CD4-positive, alpha-beta T cell (primary cell): Measurements from ENCODE around the gene ERC2. TPM values are rescaled to one million over a fixed set of nuclear protein-coding genes. Genes with fewer than 3 reads are reported as not detected.

Source experiments
- ATAC-seq: fragments of 200-7000 bp; cut with Tn5 transposase; one replicate; pipeline ENCODE4 v1.10.0; 2022; ENCODE audit warnings: mild to moderate bottlenecking; ENCODE audit not compliant: poor library complexity
- CTCF ChIA-PET: fragments of 350-600 bp; sonication (Branson Sonifier 250); formaldehyde crosslinking; loops from one replicate; lab custom pipeline; 2021; ENCODE audit warnings: antibody characterized with exemption, inconsistent platforms; lab: Charles Lee
- POLR2A ChIA-PET: fragments of 350-600 bp; sonication (Branson Sonifier 250); formaldehyde crosslinking; loops from one replicate; lab custom pipeline; 2021; ENCODE audit warnings: antibody characterized with exemption, inconsistent platforms; lab: Charles Lee
- DNase-seq, 14 experiments: peaks; one replicate each; pipeline ENCODE4 v3.0.0-alpha.2; 2013 to 2020; ENCODE audit warnings: mixed read lengths in 2 of 14
- H3K27ac ChIP-seq, 2 donors: one replicate each; pipeline versions ENCODE4 v1.5.1 to v1.7.0; 2013; ENCODE audit warnings: low read length in 2 of 2, low read depth in 1 of 2, mild to moderate bottlenecking in 1 of 2
- H3K27me3 ChIP-seq, 2 experiments: 1 replicate in 1 of 2; 2 replicates in 1 of 2; pipeline versions ENCODE4 v1.6.1 to v1.7.0; 2013; ENCODE audit warnings: low read length in 2 of 2, control low read depth in 1 of 2, mild to moderate bottlenecking in 1 of 2, moderate library complexity in 1 of 2; ENCODE audit not compliant: insufficient read depth in 2 of 2, control insufficient read depth in 1 of 2
- H3K36me3 ChIP-seq: one replicate; pipeline ENCODE4 v1.6.1; 2013; ENCODE audit warnings: low read length, control low read depth; ENCODE audit not compliant: insufficient read depth
- H3K4me1 ChIP-seq: one replicate; pipeline ENCODE4 v1.6.1; 2013; ENCODE audit warnings: low read length, control low read depth; ENCODE audit not compliant: insufficient read depth
- H3K4me3 ChIP-seq: one replicate; pipeline ENCODE4 v1.5.1; 2013; ENCODE audit warnings: mild to moderate bottlenecking, low read length, moderate library complexity
- H3K9me3 ChIP-seq, 2 experiments: 1 replicate in 1 of 2; 2 replicates in 1 of 2; pipeline versions ENCODE4 v1.6.1 to v1.7.0; 2013; ENCODE audit warnings: low read length in 2 of 2, mild to moderate bottlenecking in 2 of 2, control low read depth in 1 of 2, moderate library complexity in 1 of 2; ENCODE audit not compliant: control insufficient read depth in 1 of 2, insufficient read depth in 1 of 2
- H3K27ac Mint-ChIP-seq: one replicate; pipeline ENCODE4 v1.8.0; 2020; ENCODE audit warnings: mixed read lengths
- H3K27me3 Mint-ChIP-seq: one replicate; pipeline ENCODE4 v1.8.0; 2021; ENCODE audit warnings: mixed read lengths
- H3K36me3 Mint-ChIP-seq: one replicate; pipeline ENCODE4 v1.8.0; 2021; ENCODE audit warnings: low read depth, mixed read lengths
- H3K4me1 Mint-ChIP-seq: one replicate; pipeline ENCODE4 v1.8.0; 2021; ENCODE audit warnings: low read depth, mixed read lengths
- H3K4me3 Mint-ChIP-seq: one replicate; pipeline ENCODE4 v1.8.0; 2020; ENCODE audit warnings: mild to moderate bottlenecking, mixed read lengths
- H3K9me3 Mint-ChIP-seq: one replicate; pipeline ENCODE4 v1.8.0; 2020; ENCODE audit warnings: mixed read lengths
- CTCF ChIP-seq: fragments of 200-600 bp; IDR thresholded peaks from one replicate; pipeline ENCODE4 v1.8.0; 2022; ENCODE audit warnings: antibody characterized with exemption, mild to moderate bottlenecking
- intact Hi-C, 2 experiments: fragments of 100-400 bp; cut with DNase I in 1 of 2; cut with micrococcal nuclease in 1 of 2; formaldehyde crosslinking; loops; one replicate each; pipeline versions ENCODE4 v1.15.1 to v1.9.0; 2023 to 2025; cut with DNase I, micrococcal nuclease
- total RNA-seq, 174 experiments: library from RNA in 2 of 174; stranded (reverse) in 2 of 174; gene quantifications; one replicate each; pipeline ENCODE4 v1.2.3 and lab custom pipeline; 2021 to 2026

ERC2 gene
- total RNA-seq, 2 experiments from 2014 or later = not detected

- ChIA-PET POLR2A (no interaction called here), CTCF (no interaction called here)
- Mint-ChIP-seq H3K36me3 (no peaks in the 10 kb centered on the region), H3K27me3 (no peaks in the 10 kb centered on the region), H3K4me1 (no peaks in the 10 kb centered on the region), H3K27ac (no peak overlapping the region), H3K4me3 (no peak overlapping the region), H3K9me3 (no peaks in the 10 kb centered on the region)
- intact Hi-C loops = no loop called here
- Histone ChIP-seq H3K36me3 (no peaks in the 10 kb centered on the region), H3K27me3 (no peaks in the 10 kb centered on the region), H3K27ac (no peak overlapping the region), H3K4me1 (no peaks in the 10 kb centered on the region), H3K4me3 (no peak overlapping the region), H3K9me3 (no peaks in the 10 kb centered on the region)
- DNase-seq (no peak), ATAC-seq (no peak)
- TF ChIP-seq CTCF = no peak
These were observed 345.4 kb downstream of the ERC2 start for GRCh38 chr3:56122911-56123310.

- TF ChIP-seq CTCF = no peak
- Histone ChIP-seq H3K4me3 (no peak overlapping the region), H3K27me3 (no peaks in the 10 kb centered on the region), H3K9me3 (no peaks in the 10 kb centered on the region), H3K4me1 (no peaks in the 10 kb centered on the region), H3K27ac (no peak overlapping the region), H3K36me3 (no peaks in the 10 kb centered on the region)
- no peaks in the 10 kb centered on the region for H3K36me3 Mint-ChIP-seq
- no peaks in the 10 kb centered on the region for H3K27me3 Mint-ChIP-seq
- ChIA-PET CTCF (no interaction called here), POLR2A (no interaction called here)
- no peaks in the 10 kb centered on the region for H3K4me1 Mint-ChIP-seq
- H3K4me3 Mint-ChIP-seq = no peak overlapping the region
- H3K27ac Mint-ChIP-seq = no peak overlapping the region
- DNase-seq (no peak), ATAC-seq (no peak)
- no peaks in the 10 kb centered on the region for H3K9me3 Mint-ChIP-seq
- intact Hi-C loops = no loop called here
These were observed 346.6 kb downstream of the ERC2 start for GRCh38 chr3:56121716-56122115.

- H3K4me1 Mint-ChIP-seq = no peaks in the 10 kb centered on the region
These were observed 348.5 kb downstream of the ERC2 start for GRCh38 chr3:56119575-56120349.

More at GRCh38 chr3:56119575-56120349, 348.5 kb downstream of the ERC2 start:
- H3K9me3 ChIP-seq = no peaks in the 10 kb centered on the region
- H3K27ac Mint-ChIP-seq = no peak overlapping the region
- no peaks in the 10 kb centered on the region for H3K36me3 Mint-ChIP-seq
- no peak overlapping the region for H3K4me3 ChIP-seq
- CTCF ChIA-PET = no interaction called here
- intact Hi-C loops = no loop called here
- H3K4me1 ChIP-seq = no peaks in the 10 kb centered on the region
- TF ChIP-seq CTCF = no peak
- DNase-seq = no peak
- H3K27ac ChIP-seq = no peak overlapping the region
- peaks cover under 1% of the 10 kb centered on the region for H3K9me3 Mint-ChIP-seq
- H3K36me3 ChIP-seq = no peaks in the 10 kb centered on the region
- H3K27me3 ChIP-seq = no peaks in the 10 kb centered on the region
- H3K27me3 Mint-ChIP-seq = no peaks in the 10 kb centered on the region
- no peak for ATAC-seq
- H3K4me3 Mint-ChIP-seq = no peak overlapping the region
- POLR2A ChIA-PET = no interaction called here
